Glomerular visceral epithelial cell (primary cell): ENCODE data around the gene OR6S1.
"Not testable (repeated sequence)": the region's sequence is repeated elsewhere in the genome, so short reads cannot be mapped to it uniquely, and the experiment has no call there.

Source experiments
- DNase-seq: peaks from one replicate; pipeline ENCODE4 v3.0.0-alpha.2; 2016; ENCODE audit errors: extremely low spot score

OR6S1 gene

GRCh38 chr14:20610002-20610765 is 31.3 kb downstream of the OR6S1 start:
- DNase-seq: peak; percentile 85

- peak; percentile 92 for DNase-seq
These were observed 32.1 kb downstream of the OR6S1 start for GRCh38 chr14:20609215-20610001.

GRCh38 chr14:20608383-20609110 is 32.9 kb downstream of the OR6S1 start:
- DNase-seq: no peak

- no peak for DNase-seq
These were observed 33.9 kb downstream of the OR6S1 start for GRCh38 chr14:20607617-20608016.

DNA sequence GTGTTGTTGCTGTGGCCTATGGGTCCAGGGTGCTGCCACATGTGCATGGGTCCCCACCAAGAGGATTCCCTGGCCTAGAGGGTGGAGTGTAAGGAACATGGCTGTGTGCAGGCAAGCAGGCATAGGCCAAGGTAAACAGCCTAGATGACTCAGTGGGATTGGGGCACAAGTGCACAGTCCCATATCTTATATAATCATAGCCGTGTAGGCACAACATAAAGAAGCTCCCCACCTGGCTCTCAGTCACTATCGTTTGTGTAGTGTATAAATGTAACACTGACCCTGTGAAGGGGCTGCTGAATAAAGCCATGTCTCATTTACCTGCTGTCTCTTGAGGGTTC is 34.6 kb downstream of the OR6S1 start:
- no peak for DNase-seq

- peak; percentile 28 for DNase-seq
These were observed 35.1 kb downstream of the OR6S1 start for GRCh38 chr14:20606190-20606901.

GRCh38 chr14:20603813-20604690 is 37.4 kb downstream of the OR6S1 start:
- DNase-seq: no peak

DNA sequence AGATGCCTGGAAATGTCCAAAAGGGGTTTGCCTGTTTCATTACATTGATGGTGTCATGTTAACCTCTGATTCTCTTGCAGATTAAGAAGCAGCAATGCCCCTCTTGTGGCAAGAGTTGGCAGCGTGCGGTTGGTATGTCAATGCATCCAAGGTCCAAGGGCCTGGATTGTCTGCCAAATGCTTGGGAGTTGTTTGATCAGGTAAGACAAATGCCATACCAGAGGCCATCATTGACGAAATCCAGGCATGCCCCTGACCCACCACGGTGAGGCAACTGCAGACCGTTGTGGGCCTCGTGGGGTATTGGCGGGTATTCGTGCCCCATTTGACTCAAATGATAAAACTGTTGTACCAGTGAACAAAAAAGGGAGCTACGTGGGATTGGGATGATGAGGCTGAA is 38.9 kb downstream of the OR6S1 start:
- DNase-seq: no peak

DNA sequence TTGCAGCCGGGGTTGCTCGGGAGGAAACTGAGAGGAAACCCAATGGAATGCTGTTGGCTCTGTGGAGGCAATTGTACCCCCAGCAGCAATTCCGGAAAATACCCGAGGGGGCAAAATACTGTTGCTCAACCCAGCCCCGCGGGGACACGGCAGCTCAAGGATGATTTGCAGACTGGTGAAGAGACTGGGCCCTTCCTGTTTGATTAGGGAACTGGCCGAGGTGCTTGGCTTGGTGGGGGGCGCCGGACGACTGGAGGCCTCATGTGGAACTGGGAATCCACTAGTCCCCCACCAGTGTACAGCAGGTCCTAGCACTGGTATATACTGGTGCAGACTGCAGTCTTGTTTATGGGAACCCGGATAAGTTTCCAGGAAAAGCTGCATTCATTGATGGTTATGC is 40.0 kb downstream of the OR6S1 start:
- DNase-seq: no peak

DNA sequence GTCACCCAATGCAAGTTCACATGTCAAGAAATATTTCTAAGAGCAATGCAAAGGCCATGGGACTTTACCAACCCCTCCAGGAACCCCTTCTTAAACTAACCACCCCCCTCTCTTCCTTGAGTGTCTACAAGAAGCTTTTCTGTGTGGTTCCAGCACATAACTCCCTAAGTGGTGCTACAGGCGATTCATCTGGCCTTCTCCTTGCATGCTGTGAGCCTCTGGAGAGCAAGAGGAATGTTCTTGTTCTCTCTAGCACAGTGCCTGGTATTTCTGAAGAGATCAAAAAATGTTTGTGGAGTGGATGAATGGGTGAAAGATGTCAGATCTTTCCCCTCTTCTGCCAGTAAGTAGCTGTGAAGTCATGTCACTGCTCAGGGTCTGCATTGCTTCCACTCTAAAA is 44.4 kb downstream of the OR6S1 start:
- no peak for DNase-seq

- DNase-seq: not testable (repeated sequence)
These were observed 45.8 kb downstream of the OR6S1 start for GRCh38 chr14:20595726-20596125.

- DNase-seq: no peak
These were observed 48.9 kb downstream of the OR6S1 start for GRCh38 chr14:20592574-20592973.

DNA sequence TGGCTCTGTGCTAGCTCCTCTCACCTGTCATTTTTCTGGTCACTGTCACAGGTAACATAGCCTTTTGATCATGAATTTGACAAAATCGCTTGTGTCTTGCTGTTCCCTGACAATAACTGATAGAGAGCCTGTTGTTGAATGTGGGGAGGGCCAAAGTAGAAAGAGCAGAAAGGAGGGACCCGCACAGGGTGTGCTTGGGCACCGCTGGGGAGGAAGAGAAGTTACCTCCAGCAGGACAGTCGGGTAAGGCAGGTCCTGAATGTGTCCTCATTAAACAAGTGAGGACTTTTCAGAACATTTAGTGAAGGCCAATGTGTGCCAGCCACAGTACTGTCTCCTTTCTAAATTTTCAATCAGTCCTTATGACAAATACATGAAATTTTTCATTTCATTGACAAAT is 50.3 kb downstream of the OR6S1 start, which contains the start of gene RNASE12:
Gene RNASE12 (minus strand): TSS at position 142 of the 400 bp plus-strand sequence. CDS start 653 bp downstream, outside the sequence.
- no peak for DNase-seq
